ENCODE results near the gene SFXN5.

Gene SFXN5

DNA sequence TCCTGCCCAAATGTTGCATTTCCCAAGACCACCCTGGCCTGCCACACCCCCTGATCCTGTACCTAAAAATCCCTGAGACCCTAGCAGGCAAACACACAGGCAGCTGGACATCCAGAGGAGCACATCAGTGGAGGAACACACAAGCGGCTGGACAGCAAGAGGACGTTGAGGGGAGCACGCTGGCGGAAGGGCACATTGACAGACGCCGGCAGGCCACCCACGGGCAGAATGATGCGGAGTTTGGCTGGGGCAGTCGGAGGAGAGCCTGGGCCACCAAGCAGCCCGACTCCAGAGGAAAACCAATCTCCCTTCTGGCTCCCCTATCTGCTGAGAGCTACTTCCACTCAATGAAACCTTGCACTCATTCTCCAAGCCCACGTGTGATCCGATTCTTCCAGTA is 106.5 kb downstream of the SFXN5 start:
- no peaks in the 10 kb centered on the region for H3K4me1 ChIP-seq (ENCODE audit: control insufficient read depth in 1 of 2, insufficient read depth in 2 of 2, low read length in 2 of 2)
- H3K9me3 ChIP-seq (ENCODE audit: control insufficient read depth in 1 of 2, low read length in 2 of 2), result no peaks in the 10 kb centered on the region
- H3K36me3 ChIP-seq (ENCODE audit: control insufficient read depth in 1 of 2, insufficient read depth in 2 of 2, low read length in 2 of 2), result peaks cover 0 to 3% of the 10 kb centered on the region in 2 donors
- H3K4me3 ChIP-seq (ENCODE audit: low read depth in 1 of 2, low read length in 2 of 2), result no peak overlapping the region
- H3K9ac ChIP-seq (ENCODE audit: low read depth in 1 of 2, low read length in 2 of 2), result no peak overlapping the region
- no peak overlapping the region for H3K27ac ChIP-seq (ENCODE audit: low read depth, low read length)
- no peaks in the 10 kb centered on the region for H3K27me3 ChIP-seq (ENCODE audit: control insufficient read depth in 1 of 2, insufficient read depth in 2 of 2, low read length in 2 of 2)

DNA sequence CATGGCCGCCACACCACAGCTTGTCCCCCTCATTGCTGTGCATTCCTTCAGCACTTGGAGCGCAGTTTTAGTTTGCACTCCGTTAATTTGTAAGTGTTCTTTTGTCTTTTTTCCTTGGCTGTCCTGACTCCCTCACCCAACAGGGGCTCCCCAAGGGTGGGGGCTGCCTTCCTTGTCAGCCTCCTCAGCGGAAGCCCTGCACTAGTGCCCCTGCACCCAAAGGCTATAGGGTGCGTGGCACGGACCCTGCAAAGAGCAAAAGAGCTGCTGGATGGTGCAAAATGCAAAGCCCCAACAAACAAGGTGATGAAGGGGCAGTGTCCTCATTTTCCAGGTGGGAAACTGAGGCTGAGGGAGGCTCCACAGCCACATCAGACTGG is 107.4 kb downstream of the SFXN5 start:
- Histone ChIP-seq H3K36me3 (ENCODE audit: control insufficient read depth in 1 of 2, insufficient read depth in 2 of 2, low read length in 2 of 2) (peaks cover 0 to 3% of the 10 kb centered on the region in 2 donors), H3K4me1 (ENCODE audit: control insufficient read depth in 1 of 2, insufficient read depth in 2 of 2, low read length in 2 of 2) (no peaks in the 10 kb centered on the region), H3K9ac (ENCODE audit: low read depth in 1 of 2, low read length in 2 of 2) (no peak overlapping the region), H3K9me3 (ENCODE audit: control insufficient read depth in 1 of 2, low read length in 2 of 2) (no peaks in the 10 kb centered on the region), H3K27me3 (ENCODE audit: control insufficient read depth in 1 of 2, insufficient read depth in 2 of 2, low read length in 2 of 2) (no peaks in the 10 kb centered on the region), H3K4me3 (ENCODE audit: low read depth in 1 of 2, low read length in 2 of 2) (no peak overlapping the region), H3K27ac (ENCODE audit: low read depth, low read length) (no peak overlapping the region)

DNA sequence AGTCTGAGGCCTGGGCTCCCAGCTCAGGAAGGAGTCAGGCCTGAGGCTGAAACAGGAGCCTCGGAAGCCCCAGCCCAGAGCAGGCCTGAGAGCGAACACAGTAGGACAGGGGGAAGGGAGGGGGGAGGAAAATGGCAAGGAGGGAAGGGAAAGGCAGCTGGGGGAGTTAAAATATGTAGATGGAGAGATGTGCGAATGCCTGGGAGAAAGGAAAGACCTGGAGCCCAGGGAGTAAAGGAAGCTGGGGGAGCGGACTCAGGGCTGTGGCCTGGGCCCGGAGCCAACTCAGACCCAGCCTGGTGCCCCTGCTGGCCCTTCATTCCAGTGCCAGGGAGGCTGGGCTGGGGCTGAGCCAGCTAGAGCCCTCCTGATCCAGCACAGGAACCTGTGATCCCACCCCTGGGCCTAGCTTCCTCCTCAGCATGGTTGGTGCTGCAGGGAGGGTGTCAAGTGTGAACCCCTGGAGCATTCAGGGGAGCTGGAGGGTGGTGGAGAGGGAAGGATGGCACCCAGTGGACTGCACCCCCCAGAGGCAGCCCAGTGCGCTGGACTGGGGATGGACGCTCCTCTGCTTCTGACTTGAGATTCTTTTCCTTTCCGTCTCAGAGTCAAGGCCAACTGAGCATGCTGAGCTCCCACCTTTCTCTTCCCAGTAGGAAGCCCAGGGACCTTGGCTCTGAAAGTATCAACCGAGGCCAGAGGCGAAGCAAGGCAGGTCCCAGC is 107.9 kb downstream of the SFXN5 start:
- Histone ChIP-seq H3K4me3 (ENCODE audit: low read depth in 1 of 2, low read length in 2 of 2) (no peak overlapping the region), H3K4me1 (ENCODE audit: control insufficient read depth in 1 of 2, insufficient read depth in 2 of 2, low read length in 2 of 2) (no peaks in the 10 kb centered on the region), H3K9me3 (ENCODE audit: control insufficient read depth in 1 of 2, low read length in 2 of 2) (no peaks in the 10 kb centered on the region), H3K9ac (ENCODE audit: low read depth in 1 of 2, low read length in 2 of 2) (no peak overlapping the region), H3K27me3 (ENCODE audit: control insufficient read depth in 1 of 2, insufficient read depth in 2 of 2, low read length in 2 of 2) (no peaks in the 10 kb centered on the region), H3K27ac (ENCODE audit: low read depth, low read length) (no peak overlapping the region), H3K36me3 (ENCODE audit: control insufficient read depth in 1 of 2, insufficient read depth in 2 of 2, low read length in 2 of 2) (peaks cover under 1 to 3% of the 10 kb centered on the region in 2 donors)

DNA sequence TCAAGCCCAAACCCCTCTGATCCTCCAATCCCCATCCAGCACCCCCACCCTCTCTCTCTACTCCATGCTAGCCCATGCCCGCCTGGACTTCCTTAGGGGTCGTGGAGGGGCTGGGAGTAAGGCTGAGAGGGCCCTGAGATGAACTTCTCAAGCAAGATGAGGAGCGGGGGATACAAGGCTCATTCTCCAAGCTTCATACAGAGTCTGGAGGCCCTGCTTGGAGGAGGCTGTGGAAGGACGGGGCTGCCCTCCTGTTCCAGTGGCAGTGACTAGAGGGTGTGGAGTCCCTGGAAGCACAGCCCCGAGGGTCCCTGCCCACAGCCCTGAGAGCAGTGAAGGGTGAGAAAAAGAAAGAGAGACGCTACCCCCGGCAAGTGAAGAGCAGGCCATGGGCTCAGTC is 108.6 kb downstream of the SFXN5 start:
- H3K27me3 ChIP-seq (ENCODE audit: control insufficient read depth in 1 of 2, insufficient read depth in 2 of 2, low read length in 2 of 2), result no peaks in the 10 kb centered on the region
- H3K9ac ChIP-seq (ENCODE audit: low read depth in 1 of 2, low read length in 2 of 2), result no peak overlapping the region
- H3K36me3 ChIP-seq (ENCODE audit: control insufficient read depth in 1 of 2, insufficient read depth in 2 of 2, low read length in 2 of 2), result peaks cover 3% of the 10 kb centered on the region in 2 donors
- H3K27ac ChIP-seq (ENCODE audit: low read depth, low read length), result no peak overlapping the region
- H3K4me1 ChIP-seq (ENCODE audit: control insufficient read depth in 1 of 2, insufficient read depth in 2 of 2, low read length in 2 of 2), result no peaks in the 10 kb centered on the region
- H3K4me3 ChIP-seq (ENCODE audit: low read depth in 1 of 2, low read length in 2 of 2), result no peak overlapping the region
- no peaks in the 10 kb centered on the region for H3K9me3 ChIP-seq (ENCODE audit: control insufficient read depth in 1 of 2, low read length in 2 of 2)

DNA sequence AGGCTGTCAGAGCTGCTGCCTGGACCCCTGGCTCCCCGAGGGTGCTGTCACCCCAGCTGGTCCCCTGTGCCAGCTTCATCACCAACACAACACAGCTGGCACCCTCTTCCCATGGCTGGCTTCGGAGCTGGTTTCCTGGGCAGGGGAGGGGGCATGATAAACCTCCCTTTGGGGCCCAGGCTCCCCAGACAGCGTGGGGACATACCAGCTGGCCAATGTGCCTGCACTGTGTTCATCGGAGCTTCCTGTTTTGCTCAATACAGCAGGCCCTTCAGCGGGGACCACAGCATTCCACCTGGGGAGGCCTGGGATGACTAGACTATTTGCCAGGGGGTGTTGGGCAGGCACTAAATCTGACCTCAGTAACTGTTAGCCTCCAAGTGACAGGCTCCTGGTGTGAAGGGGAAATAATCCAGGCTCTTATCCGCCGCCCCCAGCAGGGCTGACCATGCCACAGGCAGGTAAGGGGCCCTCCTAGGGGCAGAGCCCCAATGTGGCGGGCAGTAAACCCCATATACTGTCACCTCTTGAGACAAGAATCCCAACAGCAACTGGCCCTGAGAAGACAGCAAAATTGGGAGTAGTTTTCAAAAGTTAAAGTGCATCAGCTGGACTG is 109.6 kb downstream of the SFXN5 start:
- Histone ChIP-seq H3K27me3 (ENCODE audit: control insufficient read depth in 1 of 2, insufficient read depth in 2 of 2, low read length in 2 of 2) (no peaks in the 10 kb centered on the region), H3K4me3 (ENCODE audit: low read depth in 1 of 2, low read length in 2 of 2) (no peak overlapping the region), H3K9me3 (ENCODE audit: control insufficient read depth in 1 of 2, low read length in 2 of 2) (no peaks in the 10 kb centered on the region), H3K9ac (ENCODE audit: low read depth in 1 of 2, low read length in 2 of 2) (no peak overlapping the region), H3K4me1 (ENCODE audit: control insufficient read depth in 1 of 2, insufficient read depth in 2 of 2, low read length in 2 of 2) (no peaks in the 10 kb centered on the region), H3K27ac (ENCODE audit: low read depth, low read length) (no peak overlapping the region), H3K36me3 (ENCODE audit: control insufficient read depth in 1 of 2, insufficient read depth in 2 of 2, low read length in 2 of 2) (peaks cover 3% of the 10 kb centered on the region in 2 donors)

DNA sequence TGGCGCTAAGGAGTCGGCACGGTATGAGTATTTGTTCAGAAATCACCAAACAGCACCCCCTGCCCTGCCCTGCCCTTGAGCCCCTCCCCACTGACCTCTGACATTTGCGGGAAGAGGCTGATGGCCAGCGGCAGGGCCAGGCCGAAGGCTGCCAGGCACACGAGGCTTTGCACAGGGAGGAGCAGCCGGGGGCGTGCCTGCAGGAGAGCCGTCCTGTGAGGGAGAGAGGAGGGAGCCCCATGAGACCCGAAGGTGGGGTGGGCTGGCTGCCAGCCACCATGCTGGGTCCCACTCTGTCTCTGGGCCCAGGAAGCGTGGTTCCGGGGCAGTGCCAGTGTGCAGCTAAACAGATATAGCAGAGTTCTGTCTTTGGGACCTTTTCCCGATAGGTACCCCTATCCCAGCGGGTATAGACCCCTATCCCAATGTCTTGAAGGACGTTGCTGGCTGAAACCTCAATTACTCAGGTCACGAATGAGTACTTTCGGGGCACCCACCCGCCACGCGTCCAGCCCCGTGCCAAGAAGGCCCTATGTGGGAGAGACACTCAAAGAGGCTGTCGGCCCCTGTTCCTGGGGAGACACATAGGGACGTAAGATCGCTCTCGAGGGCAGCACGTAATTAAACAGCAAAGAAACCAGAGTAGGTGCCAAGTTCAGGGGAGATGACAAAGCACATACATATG is 110.3 kb downstream of the SFXN5 start:
- Histone ChIP-seq H3K36me3 (ENCODE audit: control insufficient read depth in 1 of 2, insufficient read depth in 2 of 2, low read length in 2 of 2) (peaks cover 3% of the 10 kb centered on the region in 2 donors), H3K27ac (ENCODE audit: low read depth, low read length) (no peak overlapping the region), H3K27me3 (ENCODE audit: control insufficient read depth in 1 of 2, insufficient read depth in 2 of 2, low read length in 2 of 2) (no peaks in the 10 kb centered on the region), H3K4me3 (ENCODE audit: low read depth in 1 of 2, low read length in 2 of 2) (no peak overlapping the region), H3K9me3 (ENCODE audit: control insufficient read depth in 1 of 2, low read length in 2 of 2) (no peaks in the 10 kb centered on the region), H3K4me1 (ENCODE audit: control insufficient read depth in 1 of 2, insufficient read depth in 2 of 2, low read length in 2 of 2) (no peaks in the 10 kb centered on the region), H3K9ac (ENCODE audit: low read depth in 1 of 2, low read length in 2 of 2) (no peak overlapping the region)

DNA sequence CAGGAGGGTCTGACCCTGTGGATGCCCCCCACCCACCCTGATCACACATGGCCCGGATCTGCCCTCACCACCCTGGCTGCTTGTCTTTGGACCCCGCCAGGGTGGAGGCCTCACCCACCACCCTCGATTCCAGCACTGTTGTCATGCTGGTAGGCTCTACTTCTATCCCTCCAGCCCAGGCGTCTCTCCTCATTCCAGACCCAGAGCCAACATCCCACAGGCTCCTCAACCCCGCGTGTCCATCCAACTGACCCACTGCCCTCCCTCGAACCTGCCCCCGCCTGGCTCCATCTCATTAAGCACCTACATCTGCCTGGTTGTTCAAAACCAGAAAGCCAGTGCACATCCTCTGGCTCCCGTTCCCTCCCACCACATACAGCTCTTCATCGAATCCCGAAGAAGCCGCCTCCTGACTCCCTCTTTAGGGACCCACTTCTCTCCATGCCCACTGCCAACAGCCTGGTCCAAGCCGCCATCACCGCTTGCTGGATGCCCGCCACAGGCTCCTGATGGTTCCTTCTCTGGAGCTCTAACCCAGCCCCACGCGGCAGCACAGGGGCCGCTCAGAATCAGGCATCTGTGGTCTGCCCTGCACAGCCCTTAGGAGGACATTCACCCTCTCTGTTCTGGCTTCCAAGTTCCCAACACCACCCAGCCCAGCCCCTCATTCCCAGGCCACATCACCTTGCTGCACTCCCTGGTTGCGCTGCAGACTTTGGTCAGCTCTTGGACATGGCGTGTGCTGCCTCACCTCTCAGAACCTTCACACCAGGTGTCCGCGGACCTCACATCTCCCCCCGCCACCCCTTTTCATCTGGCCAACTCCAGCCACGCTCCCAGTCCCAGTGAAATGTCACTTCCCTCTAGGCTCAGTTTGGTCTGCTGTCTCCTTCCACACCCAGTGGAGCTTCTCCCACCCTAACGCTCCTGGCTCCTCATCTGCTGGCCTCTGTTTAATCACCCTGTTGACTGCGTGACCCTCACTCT is 111.2 kb downstream of the SFXN5 start:
- Histone ChIP-seq H3K27ac (ENCODE audit: low read depth, low read length) (no peak overlapping the region), H3K4me3 (ENCODE audit: low read depth in 1 of 2, low read length in 2 of 2) (no peak overlapping the region), H3K36me3 (ENCODE audit: control insufficient read depth in 1 of 2, insufficient read depth in 2 of 2, low read length in 2 of 2) (peaks cover 3% of the 10 kb centered on the region in 2 donors)

DNA sequence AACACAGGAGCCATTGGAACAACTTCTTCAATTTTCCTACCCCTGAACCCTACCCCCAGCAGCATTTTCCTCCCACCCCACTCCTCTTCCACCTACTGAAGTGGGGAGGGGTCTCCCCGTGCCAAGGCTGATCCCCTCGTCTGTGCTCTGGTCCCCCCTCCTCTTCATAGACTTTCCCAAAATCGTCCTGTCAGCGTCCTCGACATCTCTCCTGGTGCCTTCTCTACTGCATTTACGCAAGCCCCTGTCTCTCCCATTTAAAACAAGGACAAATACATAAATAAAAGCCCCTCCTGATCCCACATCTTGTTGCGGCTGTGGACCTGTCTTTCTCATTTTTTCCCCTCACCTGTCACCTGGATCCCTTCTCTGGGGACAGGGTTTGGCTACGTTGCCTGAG is 112.0 kb downstream of the SFXN5 start:
- no peak overlapping the region for H3K27ac ChIP-seq (ENCODE audit: low read depth, low read length)

More for the DNA sequence above, 111.2 kb downstream of the SFXN5 start:
- H3K9me3 ChIP-seq (ENCODE audit: control insufficient read depth in 1 of 2, low read length in 2 of 2), result no peaks in the 10 kb centered on the region
- no peaks in the 10 kb centered on the region for H3K27me3 ChIP-seq (ENCODE audit: control insufficient read depth in 1 of 2, insufficient read depth in 2 of 2, low read length in 2 of 2)
- H3K4me1 ChIP-seq (ENCODE audit: control insufficient read depth in 1 of 2, insufficient read depth in 2 of 2, low read length in 2 of 2), result no peaks in the 10 kb centered on the region
- H3K9ac ChIP-seq (ENCODE audit: low read depth in 1 of 2, low read length in 2 of 2), result no peak overlapping the region

DNA sequence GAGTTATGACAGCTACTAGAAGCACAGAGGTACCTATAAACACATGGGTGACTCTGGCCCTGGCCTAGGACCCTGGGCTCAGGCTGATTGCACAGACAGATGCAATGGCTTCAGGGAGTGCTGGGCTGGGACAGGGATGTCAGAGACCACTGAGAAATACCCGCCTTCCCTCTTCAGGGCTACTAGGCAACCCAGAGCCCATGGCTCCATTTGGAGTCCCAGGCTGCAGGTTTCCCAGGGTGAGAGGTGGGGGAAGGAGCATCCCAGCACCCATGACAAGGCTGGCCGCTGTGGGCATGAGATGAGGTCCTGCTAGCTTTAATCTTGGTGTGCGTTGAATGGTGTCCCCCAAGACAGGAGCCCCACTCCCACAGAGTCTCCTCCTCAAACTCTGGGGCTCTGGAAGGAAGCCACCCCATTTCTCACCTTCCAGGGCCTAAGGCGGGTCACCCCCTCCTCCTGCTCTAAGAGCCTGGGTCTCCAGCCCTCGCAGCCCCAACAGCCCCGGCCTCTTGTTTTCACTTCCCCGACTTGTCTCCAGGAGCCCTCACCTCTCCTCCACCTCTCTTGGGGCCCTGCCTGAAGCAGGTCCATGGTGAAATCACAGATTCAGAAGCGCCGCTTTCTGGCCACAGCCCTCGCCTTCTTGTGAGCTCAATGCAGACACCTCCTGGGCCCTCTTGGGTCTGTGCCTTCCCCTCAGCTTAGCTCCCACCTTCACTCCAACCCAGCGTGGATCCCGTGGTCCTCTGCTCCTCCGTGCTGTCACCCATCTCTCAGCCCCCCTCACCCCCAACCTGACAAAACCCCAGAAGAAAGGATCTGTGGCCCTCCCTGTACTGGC is 112.7 kb downstream of the SFXN5 start:
- no peaks in the 10 kb centered on the region for H3K4me1 ChIP-seq (ENCODE audit: control insufficient read depth in 1 of 2, insufficient read depth in 2 of 2, low read length in 2 of 2)
- no peaks in the 10 kb centered on the region for H3K27me3 ChIP-seq (ENCODE audit: control insufficient read depth in 1 of 2, insufficient read depth in 2 of 2, low read length in 2 of 2)
- peaks cover 3% of the 10 kb centered on the region in 2 donors for H3K36me3 ChIP-seq (ENCODE audit: control insufficient read depth in 1 of 2, insufficient read depth in 2 of 2, low read length in 2 of 2)
- H3K27ac ChIP-seq (ENCODE audit: low read depth, low read length), result no peak overlapping the region
- H3K9me3 ChIP-seq (ENCODE audit: control insufficient read depth in 1 of 2, low read length in 2 of 2), result no peaks in the 10 kb centered on the region
- no peak overlapping the region for H3K4me3 ChIP-seq (ENCODE audit: low read depth in 1 of 2, low read length in 2 of 2)
- no peak overlapping the region for H3K9ac ChIP-seq (ENCODE audit: low read depth in 1 of 2, low read length in 2 of 2)

More for the DNA sequence above, 112.0 kb downstream of the SFXN5 start:
- no peaks in the 10 kb centered on the region for H3K9me3 ChIP-seq (ENCODE audit: control insufficient read depth in 1 of 2, low read length in 2 of 2)
- H3K4me1 ChIP-seq (ENCODE audit: control insufficient read depth in 1 of 2, insufficient read depth in 2 of 2, low read length in 2 of 2), result no peaks in the 10 kb centered on the region
- no peak overlapping the region for H3K4me3 ChIP-seq (ENCODE audit: low read depth in 1 of 2, low read length in 2 of 2)
- H3K36me3 ChIP-seq (ENCODE audit: control insufficient read depth in 1 of 2, insufficient read depth in 2 of 2, low read length in 2 of 2), result peaks cover 3% of the 10 kb centered on the region in 2 donors
- H3K9ac ChIP-seq (ENCODE audit: low read depth in 1 of 2, low read length in 2 of 2), result no peak overlapping the region
- no peaks in the 10 kb centered on the region for H3K27me3 ChIP-seq (ENCODE audit: control insufficient read depth in 1 of 2, insufficient read depth in 2 of 2, low read length in 2 of 2)
